Thyroid gland (tissue), 4 donors: ENCODE results near the gene ADARB1.

ENCODE experiments used
- POLR2A ChIP-seq, 2 donors: fragments of 450-650 bp; IDR thresholded peaks; one replicate each; pipeline ENCODE4 v1.6.1; 2017; ENCODE audit warnings: antibody characterized with exemption in 2 of 2, mild to moderate bottlenecking in 2 of 2, moderate library complexity in 1 of 2
- TF ChIP-seq, protein P1 (sequence below), 6 experiments: fragments of 200-600 bp in 3 of 6; fragments of 450-650 bp in 3 of 6; sonication (generic) in 3 of 6; IDR thresholded peaks; one replicate each; pipeline ENCODE4 v1.5.1; 2016 to 2019; ENCODE audit warnings: antibody characterized with exemption in 6 of 6, mild to moderate bottlenecking in 2 of 6, inconsistent platforms in 1 of 6, moderate library complexity in 1 of 6

DNA sequence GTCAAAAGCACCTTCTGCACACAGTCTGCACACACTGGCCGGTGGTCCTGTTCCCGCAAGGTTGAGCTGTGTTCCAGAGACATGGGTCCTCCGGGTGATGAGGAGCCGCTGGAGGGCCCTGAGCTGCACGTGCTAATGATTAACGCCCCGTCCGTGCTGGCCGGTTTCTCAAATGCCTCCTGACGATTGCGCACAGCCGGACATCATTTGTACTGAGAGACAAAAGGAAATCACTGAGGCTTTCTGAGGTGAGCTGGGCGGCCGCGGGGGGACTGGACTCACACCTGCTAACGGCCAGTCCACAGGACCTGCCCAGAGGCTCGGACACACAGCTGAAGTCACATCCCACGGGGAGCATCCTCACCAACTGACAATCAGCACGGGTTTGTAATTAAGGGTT, 184.1 kb downstream of the ADARB1 start:
- TF ChIP-seq, protein P1, sequence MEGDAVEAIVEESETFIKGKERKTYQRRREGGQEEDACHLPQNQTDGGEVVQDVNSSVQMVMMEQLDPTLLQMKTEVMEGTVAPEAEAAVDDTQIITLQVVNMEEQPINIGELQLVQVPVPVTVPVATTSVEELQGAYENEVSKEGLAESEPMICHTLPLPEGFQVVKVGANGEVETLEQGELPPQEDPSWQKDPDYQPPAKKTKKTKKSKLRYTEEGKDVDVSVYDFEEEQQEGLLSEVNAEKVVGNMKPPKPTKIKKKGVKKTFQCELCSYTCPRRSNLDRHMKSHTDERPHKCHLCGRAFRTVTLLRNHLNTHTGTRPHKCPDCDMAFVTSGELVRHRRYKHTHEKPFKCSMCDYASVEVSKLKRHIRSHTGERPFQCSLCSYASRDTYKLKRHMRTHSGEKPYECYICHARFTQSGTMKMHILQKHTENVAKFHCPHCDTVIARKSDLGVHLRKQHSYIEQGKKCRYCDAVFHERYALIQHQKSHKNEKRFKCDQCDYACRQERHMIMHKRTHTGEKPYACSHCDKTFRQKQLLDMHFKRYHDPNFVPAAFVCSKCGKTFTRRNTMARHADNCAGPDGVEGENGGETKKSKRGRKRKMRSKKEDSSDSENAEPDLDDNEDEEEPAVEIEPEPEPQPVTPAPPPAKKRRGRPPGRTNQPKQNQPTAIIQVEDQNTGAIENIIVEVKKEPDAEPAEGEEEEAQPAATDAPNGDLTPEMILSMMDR (IDR thresholded peaks at IDR 0.05): no peak
- no peak for TF ChIP-seq POLR2A (IDR thresholded peaks at IDR 0.05)
